Measurements from ENCODE around the gene ARL4D.

GRCh38 chr17:43403846-43404245, 5.1 kb downstream of the ARL4D start:
- TF ChIP-seq, protein P1, sequence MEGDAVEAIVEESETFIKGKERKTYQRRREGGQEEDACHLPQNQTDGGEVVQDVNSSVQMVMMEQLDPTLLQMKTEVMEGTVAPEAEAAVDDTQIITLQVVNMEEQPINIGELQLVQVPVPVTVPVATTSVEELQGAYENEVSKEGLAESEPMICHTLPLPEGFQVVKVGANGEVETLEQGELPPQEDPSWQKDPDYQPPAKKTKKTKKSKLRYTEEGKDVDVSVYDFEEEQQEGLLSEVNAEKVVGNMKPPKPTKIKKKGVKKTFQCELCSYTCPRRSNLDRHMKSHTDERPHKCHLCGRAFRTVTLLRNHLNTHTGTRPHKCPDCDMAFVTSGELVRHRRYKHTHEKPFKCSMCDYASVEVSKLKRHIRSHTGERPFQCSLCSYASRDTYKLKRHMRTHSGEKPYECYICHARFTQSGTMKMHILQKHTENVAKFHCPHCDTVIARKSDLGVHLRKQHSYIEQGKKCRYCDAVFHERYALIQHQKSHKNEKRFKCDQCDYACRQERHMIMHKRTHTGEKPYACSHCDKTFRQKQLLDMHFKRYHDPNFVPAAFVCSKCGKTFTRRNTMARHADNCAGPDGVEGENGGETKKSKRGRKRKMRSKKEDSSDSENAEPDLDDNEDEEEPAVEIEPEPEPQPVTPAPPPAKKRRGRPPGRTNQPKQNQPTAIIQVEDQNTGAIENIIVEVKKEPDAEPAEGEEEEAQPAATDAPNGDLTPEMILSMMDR (IDR thresholded peaks at IDR 0.05) = no peak
- TF ChIP-seq POLR2A (IDR thresholded peaks at IDR 0.05) = no peak

All from heart left ventricle (tissue), 13 donors.